GM23338 (cell line): ENCODE data around the gene BRME1.
"Not testable (repeated sequence)": the region's sequence is repeated elsewhere in the genome, so short reads cannot be mapped to it uniquely, and the experiment has no call there.

Source experiments
- CREB1 ChIP-seq: fragments of 250-450 bp; sonication (Bioruptor Pico); IDR thresholded peaks from 2 replicates; pipeline ENCODE4 v1.5.0; 2020; ENCODE audit warnings: low read depth, mild to moderate bottlenecking, moderate library complexity
- EZH2 ChIP-seq: fragments of 200-600 bp; sonication (generic); IDR thresholded peaks from one replicate; pipeline ENCODE4 v1.8.0; 2017; ENCODE audit warnings: antibody characterized with exemption, mild to moderate bottlenecking, low read depth; ENCODE audit not compliant: unreplicated experiment
- EZH2phosphoT487 ChIP-seq: fragments of 200-600 bp; sonication (generic); IDR thresholded peaks from one replicate; pipeline ENCODE4 v1.8.1; 2018; ENCODE audit warnings: antibody characterized with exemption; ENCODE audit not compliant: unreplicated experiment
- JUNB ChIP-seq: IDR thresholded peaks from one replicate; pipeline ENCODE4 v1.6.1; 2016; ENCODE audit warnings: antibody characterized with exemption; ENCODE audit not compliant: unreplicated experiment
- NANOG ChIP-seq: IDR thresholded peaks from 2 replicates; pipeline ENCODE4 v1.6.1; 2016; ENCODE audit warnings: antibody characterized with exemption, borderline replicate concordance
- POLR2AphosphoS5 ChIP-seq: IDR thresholded peaks from 2 replicates; pipeline ENCODE4 v1.6.1; 2016; ENCODE audit warnings: antibody characterized with exemption, low read depth
- STAT1 ChIP-seq: IDR thresholded peaks from one replicate; pipeline ENCODE4 v1.6.1; 2016; ENCODE audit warnings: antibody characterized with exemption; ENCODE audit not compliant: unreplicated experiment
- ZNF331 ChIP-seq: fragments of 250-450 bp; sonication (Bioruptor Pico); IDR thresholded peaks from 2 replicates; pipeline ENCODE4 v1.5.0; 2020; ENCODE audit warnings: low read depth, mild to moderate bottlenecking, moderate library complexity
- TF ChIP-seq, protein P1 (sequence below), 2 experiments: fragments of 200-600 bp in 1 of 2; sonication (generic) in 1 of 2; conservative IDR thresholded peaks; 2 replicates each; pipeline versions ENCODE4 v1.5.1 to v1.6.1; 2016 to 2017; ENCODE audit warnings: antibody characterized with exemption in 2 of 2, low read depth in 2 of 2, mild to moderate bottlenecking in 2 of 2, moderate library complexity in 1 of 2
- TF ChIP-seq, protein P2 (sequence below): IDR thresholded peaks from one replicate; pipeline ENCODE4 v1.6.1; 2018; ENCODE audit warnings: antibody characterized with exemption; ENCODE audit not compliant: unreplicated experiment
- TF ChIP-seq, protein P3 (sequence below): IDR thresholded peaks from 2 replicates; pipeline ENCODE4 v1.6.1; 2016; ENCODE audit warnings: antibody characterized with exemption

DNA sequence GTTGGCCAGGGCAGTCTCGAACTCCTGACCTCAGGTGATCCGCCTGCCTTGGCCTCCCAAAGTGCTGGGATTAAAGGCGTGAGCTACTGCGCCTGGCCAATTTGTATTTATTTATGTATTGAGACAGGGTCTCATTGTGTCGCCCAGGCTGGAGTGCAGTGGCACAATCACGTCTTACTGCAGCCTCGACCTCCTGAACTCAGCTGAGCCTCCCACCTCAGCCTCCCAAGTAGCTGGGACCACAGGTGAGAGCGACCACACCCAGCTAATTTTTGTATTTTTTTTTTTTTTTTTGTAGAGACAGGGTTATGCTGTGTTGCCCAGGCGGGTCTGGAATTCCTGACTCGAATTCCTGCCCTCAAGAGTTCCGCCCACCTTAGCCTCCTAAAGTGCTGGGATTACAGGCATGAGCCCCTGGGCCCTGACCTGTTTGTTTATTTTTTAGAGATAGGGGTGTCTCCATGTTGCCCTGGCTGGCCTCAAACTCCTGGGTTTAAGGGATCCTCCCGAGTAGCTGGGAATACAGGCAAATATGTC is 53.7 kb downstream of the BRME1 start:
- TF ChIP-seq, protein P1, sequence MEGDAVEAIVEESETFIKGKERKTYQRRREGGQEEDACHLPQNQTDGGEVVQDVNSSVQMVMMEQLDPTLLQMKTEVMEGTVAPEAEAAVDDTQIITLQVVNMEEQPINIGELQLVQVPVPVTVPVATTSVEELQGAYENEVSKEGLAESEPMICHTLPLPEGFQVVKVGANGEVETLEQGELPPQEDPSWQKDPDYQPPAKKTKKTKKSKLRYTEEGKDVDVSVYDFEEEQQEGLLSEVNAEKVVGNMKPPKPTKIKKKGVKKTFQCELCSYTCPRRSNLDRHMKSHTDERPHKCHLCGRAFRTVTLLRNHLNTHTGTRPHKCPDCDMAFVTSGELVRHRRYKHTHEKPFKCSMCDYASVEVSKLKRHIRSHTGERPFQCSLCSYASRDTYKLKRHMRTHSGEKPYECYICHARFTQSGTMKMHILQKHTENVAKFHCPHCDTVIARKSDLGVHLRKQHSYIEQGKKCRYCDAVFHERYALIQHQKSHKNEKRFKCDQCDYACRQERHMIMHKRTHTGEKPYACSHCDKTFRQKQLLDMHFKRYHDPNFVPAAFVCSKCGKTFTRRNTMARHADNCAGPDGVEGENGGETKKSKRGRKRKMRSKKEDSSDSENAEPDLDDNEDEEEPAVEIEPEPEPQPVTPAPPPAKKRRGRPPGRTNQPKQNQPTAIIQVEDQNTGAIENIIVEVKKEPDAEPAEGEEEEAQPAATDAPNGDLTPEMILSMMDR (conservative IDR thresholded peaks at IDR 0.05; ENCODE audit: low read depth in 2 of 2): not testable (repeated sequence)
- TF ChIP-seq EZH2; POLR2AphosphoS5; NANOG; EZH2phosphoT487; JUNB; ZNF331 (CRISPR knock-in tag); CREB1; STAT1: not testable (repeated sequence)
- TF ChIP-seq, protein P2, sequence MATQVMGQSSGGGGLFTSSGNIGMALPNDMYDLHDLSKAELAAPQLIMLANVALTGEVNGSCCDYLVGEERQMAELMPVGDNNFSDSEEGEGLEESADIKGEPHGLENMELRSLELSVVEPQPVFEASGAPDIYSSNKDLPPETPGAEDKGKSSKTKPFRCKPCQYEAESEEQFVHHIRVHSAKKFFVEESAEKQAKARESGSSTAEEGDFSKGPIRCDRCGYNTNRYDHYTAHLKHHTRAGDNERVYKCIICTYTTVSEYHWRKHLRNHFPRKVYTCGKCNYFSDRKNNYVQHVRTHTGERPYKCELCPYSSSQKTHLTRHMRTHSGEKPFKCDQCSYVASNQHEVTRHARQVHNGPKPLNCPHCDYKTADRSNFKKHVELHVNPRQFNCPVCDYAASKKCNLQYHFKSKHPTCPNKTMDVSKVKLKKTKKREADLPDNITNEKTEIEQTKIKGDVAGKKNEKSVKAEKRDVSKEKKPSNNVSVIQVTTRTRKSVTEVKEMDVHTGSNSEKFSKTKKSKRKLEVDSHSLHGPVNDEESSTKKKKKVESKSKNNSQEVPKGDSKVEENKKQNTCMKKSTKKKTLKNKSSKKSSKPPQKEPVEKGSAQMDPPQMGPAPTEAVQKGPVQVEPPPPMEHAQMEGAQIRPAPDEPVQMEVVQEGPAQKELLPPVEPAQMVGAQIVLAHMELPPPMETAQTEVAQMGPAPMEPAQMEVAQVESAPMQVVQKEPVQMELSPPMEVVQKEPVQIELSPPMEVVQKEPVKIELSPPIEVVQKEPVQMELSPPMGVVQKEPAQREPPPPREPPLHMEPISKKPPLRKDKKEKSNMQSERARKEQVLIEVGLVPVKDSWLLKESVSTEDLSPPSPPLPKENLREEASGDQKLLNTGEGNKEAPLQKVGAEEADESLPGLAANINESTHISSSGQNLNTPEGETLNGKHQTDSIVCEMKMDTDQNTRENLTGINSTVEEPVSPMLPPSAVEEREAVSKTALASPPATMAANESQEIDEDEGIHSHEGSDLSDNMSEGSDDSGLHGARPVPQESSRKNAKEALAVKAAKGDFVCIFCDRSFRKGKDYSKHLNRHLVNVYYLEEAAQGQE: not testable (repeated sequence)
- TF ChIP-seq, protein P3, sequence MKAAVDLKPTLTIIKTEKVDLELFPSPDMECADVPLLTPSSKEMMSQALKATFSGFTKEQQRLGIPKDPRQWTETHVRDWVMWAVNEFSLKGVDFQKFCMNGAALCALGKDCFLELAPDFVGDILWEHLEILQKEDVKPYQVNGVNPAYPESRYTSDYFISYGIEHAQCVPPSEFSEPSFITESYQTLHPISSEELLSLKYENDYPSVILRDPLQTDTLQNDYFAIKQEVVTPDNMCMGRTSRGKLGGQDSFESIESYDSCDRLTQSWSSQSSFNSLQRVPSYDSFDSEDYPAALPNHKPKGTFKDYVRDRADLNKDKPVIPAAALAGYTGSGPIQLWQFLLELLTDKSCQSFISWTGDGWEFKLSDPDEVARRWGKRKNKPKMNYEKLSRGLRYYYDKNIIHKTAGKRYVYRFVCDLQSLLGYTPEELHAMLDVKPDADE: not testable (repeated sequence)
